Naive B cell (primary cell): ENCODE measurements around the gene ARAP3. TPM values are rescaled to one million over a fixed set of nuclear protein-coding genes. Genes with fewer than 3 reads are reported as not detected.

ENCODE experiments used
- ATAC-seq, 2 donors: fragments of 150-1000 bp; cut with Tn5 transposase; 2 replicates each; pipeline ENCODE4 v1.10.0; 2021; ENCODE audit warnings: low read depth in 2 of 2, mild to moderate bottlenecking in 2 of 2, moderate library complexity in 2 of 2
- DNase-seq: peaks from one replicate; pipeline ENCODE4 v3.0.0; 2022
- H3K27ac Mint-ChIP-seq, 6 donors: one replicate each; pipeline ENCODE4 v1.8.0; 2020 to 2022; ENCODE audit warnings: mild to moderate bottlenecking in 6 of 6, mixed read lengths in 6 of 6, moderate library complexity in 5 of 6, inconsistent platforms in 2 of 6
- H3K27me3 Mint-ChIP-seq, 3 donors: one replicate each; pipeline ENCODE4 v1.8.0; 2021 to 2022; ENCODE audit warnings: mixed read lengths in 3 of 3, mild to moderate bottlenecking in 1 of 3
- H3K36me3 Mint-ChIP-seq, 2 donors: one replicate each; pipeline ENCODE4 v1.8.0; 2020 to 2022; ENCODE audit warnings: mixed read lengths in 2 of 2, inconsistent platforms in 1 of 2, mild to moderate bottlenecking in 1 of 2
- H3K4me1 Mint-ChIP-seq, 3 donors: one replicate each; pipeline ENCODE4 v1.8.0; 2020 to 2022; ENCODE audit warnings: mixed read lengths in 3 of 3, inconsistent platforms in 1 of 3, mild to moderate bottlenecking in 1 of 3, moderate library complexity in 1 of 3
- H3K4me3 Mint-ChIP-seq, 8 donors: one replicate each; pipeline ENCODE4 v1.8.0; 2020 to 2022; ENCODE audit warnings: mild to moderate bottlenecking in 8 of 8, mixed read lengths in 8 of 8, moderate library complexity in 8 of 8, inconsistent platforms in 2 of 8
- H3K9me3 Mint-ChIP-seq, 7 donors: one replicate each; pipeline ENCODE4 v1.8.0; 2020 to 2022; ENCODE audit warnings: mixed read lengths in 7 of 7, mild to moderate bottlenecking in 5 of 7, inconsistent platforms in 2 of 7, moderate library complexity in 1 of 7
- polyA plus RNA-seq, 6 donors: library from polyadenylated mRNA; unstranded; fragments of 300-500 nt; fragmentation: Illumina TruSeq; gene quantifications; one replicate each; pipeline ENCODE4 v1.2.3, GENCODE V29; 2021; ENCODE audit warnings: low read depth in 6 of 6

ARAP3 gene
- polyA plus RNA-seq, 6 donors from 2014 or later, result not detected

DNA sequence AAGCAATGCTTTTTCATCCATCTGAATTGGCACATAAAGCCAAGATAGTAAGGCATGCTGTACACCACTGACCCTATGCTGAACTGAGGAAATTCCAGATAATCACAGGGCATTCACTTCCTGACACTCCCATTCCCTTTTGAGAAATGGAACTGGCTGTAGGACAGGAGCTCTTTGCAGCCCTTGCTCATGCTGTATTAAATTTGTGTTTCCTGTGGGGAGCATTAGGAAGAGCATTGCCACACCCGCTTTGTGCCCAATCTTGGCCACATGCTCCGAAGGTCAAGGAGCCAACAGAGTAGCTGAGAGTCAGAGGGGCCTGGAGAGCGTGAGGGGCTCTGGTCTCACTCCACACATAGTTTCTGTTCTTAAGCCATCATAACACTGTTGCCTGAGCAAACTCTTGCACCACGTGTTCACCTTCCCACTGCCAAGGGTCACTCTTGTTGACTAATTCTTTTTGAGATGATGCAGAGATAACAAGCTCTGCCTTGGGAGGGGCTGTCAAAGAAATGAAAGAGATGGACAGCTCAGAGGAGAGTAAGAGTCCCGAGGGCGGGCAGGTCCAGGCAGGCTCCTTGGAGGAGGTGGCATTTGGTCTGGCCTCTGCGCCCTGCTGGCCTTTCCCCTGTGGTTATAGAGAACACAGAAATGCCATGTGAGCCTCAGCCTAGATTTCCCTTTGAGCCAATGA lies 31.7 kb upstream of the ARAP3 start:
- Mint-ChIP-seq H3K4me3 (no peak overlapping the region), H3K27ac (no peak overlapping the region)

GRCh38 chr5:141711687-141712086 lies 29.7 kb upstream of the ARAP3 start:
- Mint-ChIP-seq H3K36me3 (no peaks in the 10 kb centered on the region), H3K27me3 (peaks cover 22 to 58% (median 39%) of the 10 kb centered on the region in 3 donors), H3K4me1 (no peaks in the 10 kb centered on the region), H3K4me3 (no peak overlapping the region), H3K27ac (no peak overlapping the region), H3K9me3 (no peaks in the 10 kb centered on the region)
- DNase-seq (no peak), ATAC-seq (no peak)

More for the DNA sequence above, 31.7 kb upstream of the ARAP3 start:
- Mint-ChIP-seq H3K36me3 (no peaks in the 10 kb centered on the region), H3K27me3 (peaks cover 23 to 77% (median 40%) of the 10 kb centered on the region in 3 donors), H3K4me1 (no peaks in the 10 kb centered on the region), H3K9me3 (no peaks in the 10 kb centered on the region)
- DNase-seq (no peak), ATAC-seq (no peak)

- DNase-seq (no peak), ATAC-seq (no peak)
- no peaks in the 10 kb centered on the region for H3K36me3 Mint-ChIP-seq
- H3K27me3 Mint-ChIP-seq, result peaks cover 12 to 39% (median 20%) of the 10 kb centered on the region in 3 donors
- H3K9me3 Mint-ChIP-seq, result no peaks in the 10 kb centered on the region
- no peaks in the 10 kb centered on the region for H3K4me1 Mint-ChIP-seq
- H3K4me3 Mint-ChIP-seq, result no peak overlapping the region
- no peak overlapping the region for H3K27ac Mint-ChIP-seq
Observed at GRCh38 chr5:141709699-141710267, 27.8 kb upstream of the ARAP3 start.

DNA sequence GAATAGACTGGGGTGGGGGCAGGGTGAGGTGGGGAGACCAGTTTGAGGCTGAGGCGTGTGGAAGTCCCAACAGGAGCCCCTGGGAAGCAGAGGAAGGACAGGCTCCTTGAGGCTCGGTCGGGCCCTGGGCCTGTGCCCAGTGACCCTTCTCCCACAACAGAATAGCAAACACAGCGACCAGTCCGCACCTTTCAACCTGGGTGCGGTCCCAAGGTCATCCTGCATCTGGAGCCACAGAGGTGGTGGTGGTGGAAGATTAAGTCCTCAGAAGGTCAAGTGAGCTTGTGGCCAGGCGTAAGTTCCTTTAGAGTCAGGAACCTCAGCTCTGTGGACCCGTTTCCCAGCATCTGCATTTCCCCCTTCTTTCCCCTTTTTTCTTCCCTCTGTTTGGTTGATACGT lies 26.0 kb upstream of the ARAP3 start:
- H3K36me3 Mint-ChIP-seq, result no peaks in the 10 kb centered on the region
- no peak for ATAC-seq

GRCh38 chr5:141707510-141707909 lies 25.5 kb upstream of the ARAP3 start:
- no peak for ATAC-seq
- peaks cover 0 to 11% (median 9%) of the 10 kb centered on the region in 3 donors for H3K4me1 Mint-ChIP-seq
- H3K27me3 Mint-ChIP-seq, result peaks cover 14 to 27% (median 15%) of the 10 kb centered on the region in 3 donors
- no peaks in the 10 kb centered on the region for H3K36me3 Mint-ChIP-seq
- peak overlapping the region in 1 of 6 donors; percentile 10 for H3K27ac Mint-ChIP-seq
- no peak for DNase-seq
- no peak overlapping the region for H3K4me3 Mint-ChIP-seq
- no peaks in the 10 kb centered on the region for H3K9me3 Mint-ChIP-seq

More for the DNA sequence above, 26.0 kb upstream of the ARAP3 start:
- no peak overlapping the region for H3K4me3 Mint-ChIP-seq
- H3K27me3 Mint-ChIP-seq, result peaks cover 12 to 27% (median 15%) of the 10 kb centered on the region in 3 donors
- no peak overlapping the region for H3K27ac Mint-ChIP-seq
- no peaks in the 10 kb centered on the region for H3K9me3 Mint-ChIP-seq
- no peak for DNase-seq
- peaks cover 0 to 6% (median 4%) of the 10 kb centered on the region in 3 donors for H3K4me1 Mint-ChIP-seq

DNA sequence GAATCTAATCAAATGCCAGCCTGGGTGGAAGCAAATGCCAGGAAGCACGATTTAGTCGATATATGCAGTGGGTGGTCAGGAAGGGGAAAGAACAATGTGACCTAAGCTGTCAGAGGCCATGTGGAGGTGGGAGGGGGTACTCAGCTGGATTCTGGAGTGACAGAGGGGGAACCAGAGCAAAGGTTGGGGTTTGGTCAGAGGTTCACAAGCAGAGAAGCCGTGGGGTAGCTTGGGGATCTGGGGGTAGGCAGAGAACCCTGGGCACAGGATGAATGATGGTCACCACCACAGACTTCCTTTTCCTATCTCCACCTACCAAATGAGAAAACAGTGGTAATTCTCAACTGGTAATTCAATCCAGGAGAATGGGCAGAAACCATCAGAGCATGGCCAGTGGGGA lies 24.1 kb upstream of the ARAP3 start:
- ATAC-seq (no peak), DNase-seq (no peak)
- H3K4me3 Mint-ChIP-seq, result no peak overlapping the region
- H3K27me3 Mint-ChIP-seq, result peaks cover 15 to 23% (median 20%) of the 10 kb centered on the region in 3 donors
- no peaks in the 10 kb centered on the region for H3K36me3 Mint-ChIP-seq
- no peaks in the 10 kb centered on the region for H3K9me3 Mint-ChIP-seq
- H3K27ac Mint-ChIP-seq, result no peak overlapping the region
- H3K4me1 Mint-ChIP-seq, result peaks cover 7 to 24% (median 23%) of the 10 kb centered on the region in 3 donors

DNA sequence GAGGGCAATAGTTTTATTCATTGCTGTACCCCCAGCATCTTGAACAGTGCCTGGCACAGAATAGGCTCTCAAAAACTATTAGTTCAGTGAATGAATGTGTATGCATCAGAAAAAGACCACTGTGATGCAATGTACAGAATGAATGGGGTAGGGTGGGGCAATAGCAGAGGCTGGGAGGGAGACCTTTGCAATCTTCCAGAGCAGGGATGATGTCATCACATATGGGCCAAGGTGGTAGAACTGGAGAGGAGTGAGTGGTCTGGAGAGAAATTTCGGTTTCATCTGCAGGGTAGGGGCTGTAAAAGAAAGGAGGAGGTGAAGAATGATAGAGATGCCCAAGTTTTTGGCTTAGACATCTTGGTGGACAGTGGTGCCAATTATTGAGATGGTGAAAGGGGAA lies 23.4 kb upstream of the ARAP3 start:
- Mint-ChIP-seq H3K9me3 (no peaks in the 10 kb centered on the region), H3K4me1 (peaks cover 9 to 25% (median 24%) of the 10 kb centered on the region in 3 donors), H3K27ac (no peak overlapping the region), H3K4me3 (no peak overlapping the region), H3K27me3 (peaks cover 17 to 23% (median 18%) of the 10 kb centered on the region in 3 donors), H3K36me3 (no peaks in the 10 kb centered on the region)
- no peak for ATAC-seq
- DNase-seq, result no peak

GRCh38 chr5:141704782-141705297 lies 22.8 kb upstream of the ARAP3 start:
- Mint-ChIP-seq H3K4me1 (peaks cover 9 to 25% (median 24%) of the 10 kb centered on the region in 3 donors), H3K27ac (no peak overlapping the region), H3K27me3 (peaks cover 23 to 27% (median 23%) of the 10 kb centered on the region in 3 donors), H3K9me3 (no peaks in the 10 kb centered on the region), H3K36me3 (no peaks in the 10 kb centered on the region), H3K4me3 (no peak overlapping the region)
- ATAC-seq, result no peak
- DNase-seq, result no peak

DNA sequence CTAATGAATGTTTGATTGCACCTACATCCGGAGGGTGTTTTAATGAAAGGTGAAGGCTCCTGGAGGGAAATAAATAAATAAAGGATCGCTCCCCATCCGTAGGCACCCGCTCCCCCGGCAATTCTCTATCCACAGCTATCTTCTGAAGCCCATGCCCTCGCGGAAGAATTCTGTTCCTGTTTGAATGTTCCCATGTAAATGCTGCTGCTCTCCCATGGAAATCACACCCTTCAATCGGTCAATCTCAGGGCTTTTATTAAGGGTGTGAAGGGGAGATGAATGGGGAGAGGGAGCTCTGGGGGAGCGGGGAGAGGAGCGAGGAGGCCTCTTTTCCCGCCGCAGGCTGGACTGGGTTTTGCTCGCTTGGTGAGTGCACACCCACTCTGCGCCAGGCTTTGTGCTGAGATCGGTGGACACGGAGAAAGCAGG lies 21.1 kb upstream of the ARAP3 start:
- no peak for DNase-seq
- Mint-ChIP-seq H3K9me3 (no peaks in the 10 kb centered on the region), H3K4me3 (peak overlapping the region in 5 of 8 donors; percentile 81 to 96 (median 91)), H3K4me1 (peaks cover 9 to 25% (median 24%) of the 10 kb centered on the region in 3 donors), H3K27ac (peak overlapping the region in 5 of 6 donors; percentile 4 to 83 (median 43)), H3K36me3 (no peaks in the 10 kb centered on the region), H3K27me3 (peaks cover 30 to 35% (median 31%) of the 10 kb centered on the region in 3 donors)
- ATAC-seq, result no peak

DNA sequence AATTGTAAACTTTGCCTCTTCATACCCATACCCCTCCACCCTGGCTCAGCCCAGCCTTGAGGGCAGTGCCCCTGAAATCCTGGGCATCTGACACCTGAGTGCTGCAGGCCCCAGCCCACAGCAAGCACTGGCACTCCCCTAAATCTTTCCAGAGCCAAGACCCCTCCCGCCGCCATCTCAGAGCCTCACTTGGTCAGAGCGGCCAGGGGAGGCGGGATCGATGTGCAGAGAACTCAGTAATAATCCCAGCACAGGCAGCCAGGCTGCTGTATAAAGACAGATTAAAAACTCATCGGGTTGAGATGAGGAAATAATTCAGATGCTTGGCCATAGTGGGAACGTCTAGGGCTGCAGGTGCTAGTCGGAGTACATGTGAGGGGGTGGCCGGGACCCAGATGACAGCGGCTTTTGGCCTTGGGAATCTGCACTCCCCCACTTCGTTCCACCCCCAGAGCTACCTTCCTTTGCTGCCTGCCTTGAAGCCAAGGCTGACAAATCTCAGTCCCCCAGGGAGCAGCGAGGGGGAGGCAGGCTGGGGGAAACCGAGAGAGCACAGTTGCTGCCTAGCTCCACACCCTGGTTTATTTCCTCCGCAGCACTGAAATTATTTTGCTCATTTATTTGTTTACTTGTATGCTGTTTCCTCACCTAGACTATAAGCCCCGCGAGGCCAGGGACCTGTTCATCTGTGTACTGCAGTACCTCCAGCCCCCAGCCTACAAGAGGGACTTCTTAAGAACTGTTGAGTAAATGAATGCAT lies 19.5 kb upstream of the ARAP3 start:
- ATAC-seq (peak; percentile 16 to 23), DNase-seq (peak; percentile 14)
- peak overlapping the region in 2 of 6 donors; percentile 37 to 76 for H3K27ac Mint-ChIP-seq
- H3K4me1 Mint-ChIP-seq, result peaks cover 9 to 25% (median 24%) of the 10 kb centered on the region in 3 donors
- peak overlapping the region in 5 of 8 donors; percentile 81 to 96 (median 91) for H3K4me3 Mint-ChIP-seq
- H3K36me3 Mint-ChIP-seq, result no peaks in the 10 kb centered on the region
- peaks cover 41 to 47% (median 46%) of the 10 kb centered on the region in 3 donors for H3K27me3 Mint-ChIP-seq
- no peaks in the 10 kb centered on the region for H3K9me3 Mint-ChIP-seq

DNA sequence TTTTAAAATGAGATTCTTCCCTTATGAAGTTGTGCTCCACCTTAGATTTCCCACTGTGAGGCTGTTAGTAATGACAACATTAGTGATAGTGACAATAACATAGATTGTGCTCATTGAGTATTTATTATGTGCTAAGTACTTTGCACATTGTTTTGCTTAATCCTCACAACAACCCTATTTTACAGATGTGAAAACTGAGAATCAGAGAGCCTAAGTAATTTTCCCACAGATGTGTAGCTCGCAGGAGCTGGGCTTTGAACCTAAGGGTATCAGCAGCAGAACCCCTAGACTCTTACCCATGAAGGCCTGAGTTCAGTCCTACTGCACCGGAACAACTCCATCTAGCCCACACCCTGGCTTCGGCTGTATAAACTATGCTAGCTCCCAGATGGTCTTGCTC lies 15.6 kb upstream of the ARAP3 start:
- ATAC-seq, result no peak
- Mint-ChIP-seq H3K36me3 (no peaks in the 10 kb centered on the region), H3K27me3 (peaks cover 70 to 79% (median 75%) of the 10 kb centered on the region in 3 donors), H3K4me1 (peaks cover 10 to 20% (median 18%) of the 10 kb centered on the region in 3 donors), H3K4me3 (no peak overlapping the region), H3K27ac (no peak overlapping the region), H3K9me3 (no peaks in the 10 kb centered on the region)
- no peak for DNase-seq

GRCh38 chr5:141696431-141696830 lies 14.4 kb upstream of the ARAP3 start:
- no peak overlapping the region for H3K4me3 Mint-ChIP-seq
- H3K27me3 Mint-ChIP-seq, result peaks cover 70 to 90% (median 87%) of the 10 kb centered on the region in 3 donors
- no peak for ATAC-seq
- no peaks in the 10 kb centered on the region for H3K9me3 Mint-ChIP-seq
- no peak for DNase-seq
- H3K4me1 Mint-ChIP-seq, result peaks cover 14 to 18% (median 15%) of the 10 kb centered on the region in 3 donors
- H3K36me3 Mint-ChIP-seq, result no peaks in the 10 kb centered on the region
- H3K27ac Mint-ChIP-seq, result peak overlapping the region in 1 of 6 donors; percentile 35

- Mint-ChIP-seq H3K4me3 (no peak overlapping the region), H3K27ac (no peak overlapping the region), H3K27me3 (peaks cover 71 to 93% (median 90%) of the 10 kb centered on the region in 3 donors), H3K4me1 (peaks cover 8 to 14% (median 11%) of the 10 kb centered on the region in 3 donors), H3K36me3 (no peaks in the 10 kb centered on the region), H3K9me3 (no peaks in the 10 kb centered on the region)
- ATAC-seq (no peak), DNase-seq (no peak)
Observed at GRCh38 chr5:141695627-141696215, 13.7 kb upstream of the ARAP3 start.
